AG04449 (cell line): ENCODE results near the gene SMARCB1.

Experiments
- CTCF ChIA-PET: fragments of 350-600 bp; formaldehyde crosslinking; extraction: SDS; loops from one replicate; lab custom pipeline; 2021; ENCODE audit warnings: antibody characterized with exemption; lab: Yijun Ruan, JAX
- POLR2A ChIA-PET: fragments of 400-600, 350-600 bp; formaldehyde crosslinking; extraction: SDS; loops from one replicate; lab custom pipeline; 2020; ENCODE audit warnings: antibody characterized with exemption, inconsistent platforms; lab: Yijun Ruan, JAX
- DNase-seq: peaks from one replicate; pipeline ENCODE4 v3.0.0-alpha.2; 2010; ENCODE audit warnings: low read depth, low spot score
- H3K4me3 ChIP-seq: 2 replicates; pipeline ENCODE4 v1.5.1; 2011; ENCODE audit warnings: low read depth, mild to moderate bottlenecking, control low read depth, low read length
- TF ChIP-seq, protein P1 (sequence below): IDR thresholded peaks from one replicate; pipeline ENCODE4 v1.5.1; 2011; ENCODE audit warnings: mild to moderate bottlenecking, moderate library complexity, low read length, control low read depth, inconsistent platforms; ENCODE audit not compliant: insufficient read depth; ENCODE audit errors: missing control alignments

The SMARCB1 gene

DNA sequence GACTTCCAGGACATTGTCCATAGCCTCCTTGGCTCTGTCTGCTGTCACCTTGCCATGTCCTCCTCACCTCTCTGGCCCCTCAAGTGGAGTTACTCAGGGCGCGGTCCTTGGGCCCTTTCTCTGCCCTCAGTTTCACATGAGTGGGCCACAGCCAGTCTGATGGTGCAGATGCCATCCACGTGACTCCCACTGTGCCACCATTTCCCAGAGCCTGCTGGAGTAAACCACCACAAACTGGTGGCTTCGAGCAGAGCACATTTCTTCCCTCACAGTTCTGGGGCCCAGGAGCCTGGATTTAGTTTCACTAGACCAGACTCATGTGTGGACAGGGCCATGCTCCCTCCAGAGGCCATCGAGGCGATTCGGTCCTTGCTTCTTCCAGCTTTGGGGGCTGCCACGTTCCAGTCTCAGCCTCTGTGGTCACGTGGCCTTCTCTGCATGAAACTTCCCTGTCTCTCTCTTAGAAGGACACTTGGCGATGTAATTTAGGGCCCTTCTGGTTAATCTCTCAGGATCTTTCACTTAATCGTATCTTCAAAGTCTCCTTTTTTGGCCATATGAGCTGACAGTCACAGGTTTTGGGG lies 14.6 kb downstream of the SMARCB1 start:
- CTCF ChIA-PET, result no interaction called here
- H3K4me3 ChIP-seq, result no peak overlapping the region
- POLR2A ChIA-PET, result no interaction called here
- no peak for DNase-seq
- TF ChIP-seq, protein P1, sequence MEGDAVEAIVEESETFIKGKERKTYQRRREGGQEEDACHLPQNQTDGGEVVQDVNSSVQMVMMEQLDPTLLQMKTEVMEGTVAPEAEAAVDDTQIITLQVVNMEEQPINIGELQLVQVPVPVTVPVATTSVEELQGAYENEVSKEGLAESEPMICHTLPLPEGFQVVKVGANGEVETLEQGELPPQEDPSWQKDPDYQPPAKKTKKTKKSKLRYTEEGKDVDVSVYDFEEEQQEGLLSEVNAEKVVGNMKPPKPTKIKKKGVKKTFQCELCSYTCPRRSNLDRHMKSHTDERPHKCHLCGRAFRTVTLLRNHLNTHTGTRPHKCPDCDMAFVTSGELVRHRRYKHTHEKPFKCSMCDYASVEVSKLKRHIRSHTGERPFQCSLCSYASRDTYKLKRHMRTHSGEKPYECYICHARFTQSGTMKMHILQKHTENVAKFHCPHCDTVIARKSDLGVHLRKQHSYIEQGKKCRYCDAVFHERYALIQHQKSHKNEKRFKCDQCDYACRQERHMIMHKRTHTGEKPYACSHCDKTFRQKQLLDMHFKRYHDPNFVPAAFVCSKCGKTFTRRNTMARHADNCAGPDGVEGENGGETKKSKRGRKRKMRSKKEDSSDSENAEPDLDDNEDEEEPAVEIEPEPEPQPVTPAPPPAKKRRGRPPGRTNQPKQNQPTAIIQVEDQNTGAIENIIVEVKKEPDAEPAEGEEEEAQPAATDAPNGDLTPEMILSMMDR, result no peak

- POLR2A ChIA-PET, result no interaction called here
- DNase-seq, result no peak
- TF ChIP-seq, protein P1, result no peak
- CTCF ChIA-PET, result no interaction called here
- no peak overlapping the region for H3K4me3 ChIP-seq
These were observed 15.2 kb downstream of the SMARCB1 start for GRCh38 chr22:23801886-23802377.

DNA sequence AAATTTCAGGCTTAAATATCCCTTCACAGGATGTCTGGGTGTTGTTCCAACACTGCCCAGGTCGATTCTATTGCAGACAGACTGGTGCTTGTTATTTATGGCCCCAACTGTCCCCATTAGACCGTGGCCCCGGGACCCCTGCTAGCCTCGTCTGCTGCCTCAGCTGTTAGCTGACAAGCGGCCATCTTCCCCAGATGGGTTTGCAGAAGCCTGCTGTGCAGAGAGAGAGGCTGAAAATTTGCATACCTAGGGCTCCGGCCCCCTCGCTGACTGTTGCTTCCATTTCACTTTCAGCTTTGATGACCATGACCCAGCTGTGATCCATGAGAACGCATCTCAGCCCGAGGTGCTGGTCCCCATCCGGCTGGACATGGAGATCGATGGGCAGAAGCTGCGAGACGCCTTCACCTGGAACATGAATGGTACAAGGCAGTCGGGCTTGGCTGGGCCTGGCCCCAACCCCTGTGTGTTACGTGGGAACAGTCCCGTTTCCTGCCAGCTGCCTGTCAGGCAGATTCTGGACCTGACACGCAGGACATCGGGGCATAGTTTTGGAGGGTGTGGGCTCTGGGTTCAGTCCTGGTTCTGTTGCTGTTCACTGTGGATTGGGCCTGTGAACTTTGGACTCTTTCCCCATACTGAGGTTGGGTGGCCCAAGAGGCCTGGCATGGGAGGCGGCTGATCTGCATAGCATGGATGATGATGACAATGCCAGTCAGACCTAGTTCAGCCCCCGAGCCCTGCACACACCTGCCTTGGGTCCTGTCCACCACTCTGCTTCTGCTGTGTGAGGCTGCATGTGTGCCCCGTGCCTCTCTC lies 16.4 kb downstream of the SMARCB1 start:
- DNase-seq, result no peak
- ChIA-PET CTCF (interaction anchor here (0.6 kb wide), 1 partner anchor 257 kb away, joined by 3 read pairs; no protein-coding TSS in a partner anchor), POLR2A (no interaction called here)
- TF ChIP-seq, protein P1, result no peak
- no peak overlapping the region for H3K4me3 ChIP-seq

DNA sequence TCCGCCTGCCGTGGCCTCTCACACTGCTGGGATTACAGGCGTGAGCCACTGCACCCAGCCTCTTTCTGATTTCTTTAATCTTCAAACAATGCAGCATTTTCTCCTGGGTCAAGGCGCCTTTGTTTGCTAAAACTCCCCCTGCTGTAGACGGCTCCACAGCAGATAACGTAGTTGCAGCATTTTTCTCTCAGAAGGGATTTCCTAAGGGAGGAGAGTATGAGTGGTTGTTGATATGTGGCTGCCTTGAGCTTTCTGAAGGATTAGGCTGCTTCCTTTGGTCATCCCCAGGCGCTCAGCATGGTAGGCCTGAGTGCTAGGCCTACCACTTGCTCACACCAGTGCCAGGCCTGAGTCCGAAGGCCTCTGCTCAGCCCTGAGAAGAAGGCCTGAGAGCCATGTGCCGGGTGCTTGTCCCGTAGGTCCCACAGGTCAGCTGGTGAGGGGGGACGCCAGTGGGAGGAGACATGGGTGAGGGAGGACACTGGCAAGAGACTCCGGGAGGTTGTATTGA lies 18.1 kb downstream of the SMARCB1 start:
- CTCF ChIA-PET, result interaction anchor here (1.6 kb wide), 1 partner anchor 45 kb away, joined by 6 read pairs; no protein-coding TSS in a partner anchor
- POLR2A ChIA-PET, result no interaction called here
- DNase-seq, result no peak
- no peak overlapping the region for H3K4me3 ChIP-seq
- TF ChIP-seq, protein P1, result no peak

GRCh38 chr22:23806837-23807236 lies 20.1 kb downstream of the SMARCB1 start:
- POLR2A ChIA-PET, result no interaction called here
- DNase-seq, result no peak
- TF ChIP-seq, protein P1, result no peak
- H3K4me3 ChIP-seq, result no peak overlapping the region
- CTCF ChIA-PET, result no interaction called here

DNA sequence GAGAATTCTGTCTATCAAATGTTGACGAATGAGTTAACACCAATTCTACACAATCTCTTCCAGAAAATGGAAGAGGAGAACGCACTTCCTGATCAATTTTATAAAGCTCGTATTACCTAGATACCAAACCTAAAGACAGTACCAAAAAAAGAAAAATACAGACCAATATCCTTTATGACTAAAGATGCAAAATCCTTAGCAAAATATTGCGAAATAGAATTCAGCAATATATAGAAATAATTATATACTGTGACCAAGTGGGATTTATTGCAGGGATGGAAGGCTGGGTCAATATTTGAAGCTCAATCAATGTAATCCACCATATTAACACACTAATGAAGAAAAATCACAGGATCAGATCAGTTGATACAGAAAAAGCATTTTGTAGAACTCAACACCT lies 25.6 kb downstream of the SMARCB1 start:
- no peak for DNase-seq
- ChIA-PET POLR2A (no interaction called here), CTCF (interaction anchor here (0.7 to 2.5 kb wide), 4 partner anchors 22 to 41 kb away, joined by 3 to 12 read pairs (median 6); partner anchors contain the start of gene MMP11)
- no peak overlapping the region for H3K4me3 ChIP-seq
- TF ChIP-seq, protein P1, result no peak
